Hematopoietic multipotent progenitor cell treated with erythropoietin and hydrocortisone succinate and interleukin-3 and kit ligand, for 17 days (in vitro differentiated cells): ENCODE measurements around the gene POLR1B.
"Not testable (repeated sequence)": the region's sequence is repeated elsewhere in the genome, so short reads cannot be mapped to it uniquely, and the experiment has no call there.

Source experiments
- DNase-seq: peaks from one replicate; pipeline ENCODE4 v3.0.0-alpha.2; 2015; ENCODE audit warnings: low spot score

The POLR1B gene

DNA sequence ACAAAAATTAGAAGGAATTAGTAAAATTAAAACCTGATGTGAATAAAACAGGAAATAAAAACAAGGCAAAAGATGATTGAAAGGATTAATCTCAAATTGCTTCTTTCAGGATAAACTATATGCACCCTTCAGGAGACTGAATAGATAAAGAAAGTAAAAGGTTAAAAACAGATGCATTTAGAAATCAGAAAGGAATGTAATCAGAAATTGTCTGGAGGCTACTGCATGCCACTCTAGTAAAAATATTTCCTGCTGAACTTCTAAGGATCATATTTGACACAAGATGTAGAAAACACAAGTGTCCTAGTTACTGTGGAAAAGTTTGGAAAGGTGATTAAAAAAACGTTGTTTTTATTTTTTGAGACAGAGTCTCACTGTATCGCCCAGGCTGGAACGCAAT, 58.4 kb downstream of the POLR1B start:
- no peak for DNase-seq

DNA sequence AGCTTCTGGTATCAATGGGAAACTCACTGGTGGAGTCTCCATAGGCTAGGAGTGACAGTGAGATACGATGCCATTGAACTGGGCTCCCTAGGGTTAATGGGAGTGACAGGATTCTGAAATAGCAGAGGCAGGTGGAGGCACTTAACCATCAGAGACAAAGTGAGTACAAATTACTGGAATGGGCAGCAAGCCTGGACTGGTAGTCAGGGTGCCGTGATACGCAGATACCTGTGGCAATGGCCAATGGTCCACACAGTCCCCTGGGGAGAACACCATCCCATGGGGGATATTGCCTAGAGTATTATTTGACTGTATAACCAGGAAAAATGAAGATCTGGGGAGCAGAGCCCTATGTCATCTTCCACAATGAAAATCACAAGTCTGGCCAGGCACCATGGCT, 59.5 kb downstream of the POLR1B start:
- DNase-seq, result no peak

DNA sequence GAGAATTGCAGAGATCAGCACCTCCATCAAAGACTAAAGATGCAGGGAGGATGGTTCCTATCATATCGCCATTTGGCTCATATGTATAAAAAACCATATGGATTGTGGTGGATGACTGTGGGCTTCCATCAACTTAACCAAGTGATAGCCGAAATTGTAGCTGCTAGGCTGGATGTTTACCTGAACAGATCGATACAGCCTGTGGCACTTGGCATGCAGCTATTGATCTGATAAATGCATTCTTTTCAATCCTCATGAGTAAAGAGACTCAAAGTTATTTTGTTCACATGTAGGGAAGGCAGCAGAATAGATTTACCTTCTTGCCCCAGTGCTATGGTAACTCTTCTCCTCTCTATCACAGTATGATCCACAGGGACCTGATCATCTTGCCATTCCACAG, 60.7 kb downstream of the POLR1B start:
- no peak for DNase-seq

DNA sequence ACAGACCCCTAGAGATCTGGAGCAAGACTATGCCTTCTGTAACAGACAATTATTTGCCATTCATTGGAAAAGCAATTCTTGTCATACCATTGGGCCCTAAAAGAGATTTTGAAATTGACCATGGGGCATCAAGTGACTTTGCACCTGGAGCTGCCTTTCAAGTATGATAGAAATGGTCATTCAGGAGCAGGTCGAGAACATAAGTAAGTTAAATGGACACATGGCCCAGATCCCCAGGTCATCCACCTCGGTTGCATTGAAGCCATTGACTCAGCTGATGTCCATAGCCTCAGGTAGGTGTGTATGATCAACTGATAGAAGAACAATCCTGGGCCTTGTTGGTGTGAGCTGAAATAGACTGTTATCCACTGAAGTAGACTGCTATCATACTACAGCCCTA, 61.5 kb downstream of the POLR1B start:
- DNase-seq, result no peak

DNA sequence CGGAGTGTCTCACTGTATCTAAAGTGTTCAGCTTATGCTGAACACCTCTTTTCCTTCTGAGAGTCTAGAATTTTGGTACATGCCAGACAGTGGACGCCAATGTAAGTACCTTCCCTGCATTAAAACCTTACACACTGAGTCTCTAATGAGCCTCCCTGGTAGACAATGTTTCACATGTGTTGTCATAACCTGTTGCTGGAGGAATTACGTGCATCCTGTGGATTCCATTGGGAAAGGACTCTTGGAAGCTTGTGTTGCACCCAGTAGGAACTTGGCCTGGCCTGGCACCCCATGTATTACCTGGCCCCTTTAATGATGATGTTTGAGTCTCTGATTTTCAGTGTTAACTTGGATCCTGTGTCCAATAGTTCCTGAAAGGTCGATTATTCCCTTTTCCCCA, 62.7 kb downstream of the POLR1B start:
- DNase-seq, result no peak

DNA sequence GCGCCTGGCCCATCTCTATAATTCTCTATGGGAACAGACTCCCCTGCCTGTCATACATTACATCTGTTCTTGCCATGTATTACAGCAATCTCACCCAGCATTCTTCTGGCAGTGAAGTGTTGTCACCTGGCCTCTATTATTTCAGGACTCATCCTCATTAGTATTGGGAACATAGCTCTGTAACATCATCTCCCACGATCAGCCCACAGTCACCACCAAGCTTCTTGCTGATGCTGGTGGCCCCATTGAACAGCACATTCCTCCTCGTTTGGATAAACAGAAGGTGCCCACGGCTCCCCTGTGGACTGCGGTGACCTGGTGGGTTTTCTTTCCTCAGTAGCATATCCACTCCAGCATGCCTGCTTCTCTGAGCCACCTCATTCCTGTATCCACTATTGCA, 63.7 kb downstream of the POLR1B start:
- no peak for DNase-seq

DNA sequence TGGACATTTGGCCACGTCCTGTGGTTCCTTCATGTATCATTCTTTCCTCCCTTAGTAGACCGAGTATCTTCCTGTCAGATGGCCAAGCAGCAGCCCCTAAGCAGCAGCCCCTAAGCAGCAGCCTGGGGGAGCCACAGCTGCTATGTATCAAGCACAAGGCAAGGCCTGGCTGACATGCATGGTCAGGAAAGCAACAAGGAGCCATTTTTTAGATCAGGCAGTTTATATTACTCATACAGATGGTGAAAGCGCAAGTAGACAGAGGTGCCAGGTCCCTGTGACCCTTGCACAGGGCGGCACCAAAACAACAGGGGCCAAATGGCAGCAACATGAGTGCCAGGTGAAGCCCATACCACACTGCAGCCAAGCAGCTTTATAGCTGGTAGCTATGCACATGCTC, 64.3 kb downstream of the POLR1B start:
- no peak for DNase-seq

DNA sequence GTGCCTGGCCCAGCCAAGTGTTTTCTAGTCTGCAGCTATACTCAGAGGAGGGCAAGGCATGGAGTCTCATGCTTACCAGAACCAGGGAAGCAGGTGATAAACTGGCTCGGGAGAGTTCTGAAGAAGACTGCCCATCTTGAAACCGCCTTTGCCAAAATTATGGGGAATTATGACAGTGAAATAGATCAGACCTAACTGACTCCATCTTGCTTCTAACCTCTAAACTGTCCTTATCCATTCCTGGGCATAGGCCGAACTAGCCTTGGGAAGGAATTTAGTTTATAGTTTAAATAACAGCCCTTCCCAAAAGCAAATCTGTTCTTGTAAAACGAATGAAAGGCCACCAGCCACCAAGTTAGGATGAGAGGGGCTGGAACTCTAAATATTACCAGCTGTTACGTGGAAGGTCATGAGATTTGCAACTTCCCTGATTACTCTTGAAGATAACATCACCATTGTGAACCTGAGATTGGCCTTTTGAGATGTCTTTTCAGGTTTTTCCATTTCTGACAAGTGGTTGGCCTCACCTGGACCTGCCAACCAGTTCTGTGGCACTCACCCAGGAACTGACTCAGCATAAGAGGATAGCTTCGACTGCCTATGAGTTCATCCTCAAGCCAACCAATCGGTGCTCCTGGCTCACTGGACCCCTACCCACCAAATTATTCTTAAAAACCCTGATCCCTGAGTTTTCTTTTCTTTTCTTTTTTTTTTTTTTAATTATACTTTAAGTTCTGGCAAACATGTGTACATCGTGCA, 65.6 kb downstream of the POLR1B start:
- DNase-seq, result no peak

DNA sequence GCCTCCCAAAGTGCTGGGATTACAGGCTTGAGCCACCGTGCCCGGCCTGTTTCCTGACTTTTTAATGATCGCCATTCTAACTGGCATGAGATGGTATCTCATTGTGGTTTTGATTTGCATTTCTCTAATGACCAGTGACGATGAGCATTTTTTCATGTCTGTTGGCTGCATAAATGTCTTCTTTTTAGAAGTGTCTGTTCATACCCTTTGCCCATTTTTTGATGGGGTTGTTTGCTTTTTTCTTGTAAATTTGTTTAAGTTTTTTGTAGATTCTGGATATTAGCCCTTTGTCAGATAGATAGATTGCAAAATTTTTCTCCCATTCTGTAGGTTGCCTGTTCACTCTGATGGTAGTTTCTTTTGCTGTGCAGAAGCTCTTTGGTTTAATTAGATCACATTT, 67.1 kb downstream of the POLR1B start:
- not testable (repeated sequence) for DNase-seq

DNA sequence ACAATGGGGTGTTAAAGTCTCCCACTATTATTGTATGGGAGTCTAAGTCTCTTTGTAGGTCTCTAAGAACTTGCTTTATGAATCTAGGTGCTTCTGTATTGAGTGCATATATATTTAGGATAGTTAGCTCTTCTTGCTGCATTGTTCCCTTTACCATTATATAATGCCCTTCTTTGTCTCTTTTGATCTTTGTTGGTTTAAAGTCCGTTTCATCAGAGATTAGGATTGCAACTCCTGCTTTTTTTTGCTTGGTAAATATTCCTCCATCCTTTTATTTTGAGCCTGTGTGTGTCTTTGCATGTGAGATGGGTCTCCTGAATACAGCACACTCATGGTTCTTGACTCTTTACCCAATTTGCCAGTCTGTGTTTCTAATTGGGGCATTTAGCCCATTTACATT, 70.0 kb downstream of the POLR1B start:
- not testable (repeated sequence) for DNase-seq

DNA sequence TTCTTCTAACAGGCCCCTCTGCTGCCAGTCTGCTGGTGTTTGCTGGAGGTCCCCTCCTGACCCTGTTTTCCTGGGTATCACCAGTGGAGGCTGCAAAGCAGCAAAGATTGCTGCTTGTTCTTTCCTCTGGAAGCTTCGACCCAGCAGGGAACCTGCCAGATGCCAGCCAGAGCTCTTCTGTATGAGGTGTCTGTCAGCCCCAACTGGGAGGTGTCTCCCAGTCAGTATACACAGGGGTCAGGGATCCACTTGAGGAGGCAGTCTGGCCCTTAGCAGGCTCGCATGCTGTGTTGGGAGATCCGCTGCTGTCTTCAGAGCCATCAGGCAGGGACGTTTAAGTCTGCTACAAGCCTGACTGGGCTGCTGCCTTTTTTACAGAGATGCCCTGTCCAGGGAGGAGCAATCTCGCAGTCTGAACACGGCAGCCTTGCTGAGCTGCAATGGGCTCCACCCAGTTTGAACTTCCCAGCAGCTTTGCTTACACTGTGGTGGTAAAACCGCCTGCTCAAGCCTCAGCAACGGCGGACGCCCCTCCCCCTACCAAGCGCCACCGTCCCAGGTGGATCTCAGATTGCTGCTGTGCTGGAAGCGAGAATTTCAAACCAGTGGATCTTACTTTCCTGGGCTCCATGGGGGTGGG, 72.1 kb downstream of the POLR1B start:
- no peak for DNase-seq

DNA sequence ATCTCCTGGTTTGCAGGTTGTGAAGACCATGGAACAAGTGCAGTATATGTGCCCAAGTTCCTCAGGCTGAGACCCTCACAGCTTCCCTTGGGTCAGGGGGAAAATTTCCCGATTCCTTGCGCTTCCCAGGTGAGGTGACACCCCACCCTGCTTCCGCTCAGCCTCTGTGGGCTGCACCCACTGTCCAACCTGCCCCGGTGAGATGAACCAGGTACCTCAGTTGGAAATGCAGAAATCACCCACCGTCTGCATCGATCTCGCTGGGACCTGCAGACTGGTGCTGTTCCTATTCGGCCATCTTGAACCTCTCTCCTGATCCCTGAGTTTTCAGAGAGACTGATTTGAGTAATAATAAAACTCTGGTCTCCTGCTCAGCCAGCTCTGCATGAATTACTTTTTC, 72.8 kb downstream of the POLR1B start:
- DNase-seq, result no peak

DNA sequence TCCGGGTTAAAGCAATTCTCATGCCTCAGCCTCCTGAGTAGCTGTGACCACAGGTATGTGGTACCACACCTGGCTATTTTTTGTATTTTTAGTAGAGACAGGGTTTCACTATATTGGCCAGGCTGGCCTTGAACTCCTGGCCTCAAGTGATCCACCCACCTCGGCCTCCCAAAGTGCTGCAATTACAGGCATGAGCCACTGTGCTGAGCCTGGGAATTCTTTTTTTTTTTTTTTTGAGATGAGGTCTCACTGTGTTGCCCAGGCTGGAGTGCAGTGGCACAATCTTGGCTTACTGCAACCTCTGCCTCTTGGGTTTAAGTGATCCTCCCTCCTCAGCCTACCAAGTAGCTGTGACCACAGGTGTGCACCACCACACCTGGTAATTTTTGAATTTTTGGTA, 73.5 kb downstream of the POLR1B start:
- not testable (repeated sequence) for DNase-seq

DNA sequence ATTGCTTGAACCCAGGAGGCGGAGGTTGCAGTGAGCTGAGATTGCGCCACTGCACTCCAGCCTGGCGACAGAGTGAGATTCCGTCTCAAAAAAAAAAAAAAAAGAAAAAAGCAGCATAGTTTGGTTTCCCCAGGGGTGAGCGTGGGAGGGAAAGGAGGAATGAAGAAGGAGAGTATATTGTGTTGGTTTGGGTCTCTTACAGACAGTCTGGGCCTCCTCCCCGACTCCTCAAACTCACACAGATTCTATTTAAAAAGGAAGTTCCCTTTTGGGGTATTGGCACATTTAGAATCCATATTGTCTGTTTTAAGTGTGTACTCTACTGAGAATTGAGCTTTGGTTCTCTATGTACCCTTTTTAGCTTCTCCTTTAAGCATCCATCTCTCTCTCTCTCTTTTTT, 76.1 kb downstream of the POLR1B start:
- no peak for DNase-seq

DNA sequence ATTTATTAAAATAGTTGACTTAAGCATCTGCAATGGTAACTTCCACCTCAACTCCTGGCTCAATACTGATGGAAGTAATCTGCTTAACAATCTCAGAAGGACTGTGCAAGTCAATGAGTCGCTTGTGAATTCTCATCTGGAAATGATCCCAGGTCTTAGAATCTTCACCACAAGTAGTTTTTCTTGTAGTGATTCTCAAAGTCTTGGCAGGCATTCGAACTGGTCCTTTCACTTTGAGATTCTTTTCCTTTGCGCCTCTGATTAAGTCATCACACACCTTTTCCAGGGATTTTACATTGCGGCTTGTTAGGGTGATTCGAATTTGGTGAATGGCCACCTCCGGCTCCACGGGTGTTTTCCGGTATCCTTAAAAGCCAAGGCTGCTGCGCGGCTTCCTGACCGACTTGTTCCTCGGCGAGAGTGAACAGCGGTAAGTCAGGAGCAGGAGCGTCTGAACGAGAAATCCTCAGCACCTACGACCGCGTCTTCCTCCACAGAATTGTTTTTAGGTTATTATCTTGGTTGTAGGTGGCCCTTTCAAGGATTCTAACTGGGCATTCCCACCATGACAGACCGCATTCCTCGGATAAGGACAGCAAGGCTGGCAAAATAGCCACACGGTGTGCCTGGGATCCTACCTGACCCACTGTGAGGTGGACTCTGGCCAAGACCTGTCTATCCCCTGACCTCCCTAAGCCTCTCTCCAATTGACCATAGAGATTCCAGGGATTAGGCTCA, 79.7 kb downstream of the POLR1B start:
- DNase-seq, result no peak

DNA sequence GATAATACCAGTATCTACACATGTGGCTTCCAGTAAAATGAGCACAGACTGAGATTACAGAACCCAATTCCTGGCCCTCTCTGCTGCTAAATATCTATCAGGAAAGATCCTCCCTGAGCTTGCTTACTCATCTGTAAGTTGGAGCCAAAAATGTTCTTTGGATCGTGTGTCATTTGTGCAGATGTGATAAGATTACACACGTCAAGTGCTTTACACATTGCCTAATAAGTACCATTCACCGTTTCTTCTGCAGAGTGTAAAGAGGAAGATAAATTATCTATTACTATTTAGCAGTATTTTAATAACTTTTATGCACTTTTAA, 80.2 kb downstream of the POLR1B start:
- DNase-seq, result no peak

DNA sequence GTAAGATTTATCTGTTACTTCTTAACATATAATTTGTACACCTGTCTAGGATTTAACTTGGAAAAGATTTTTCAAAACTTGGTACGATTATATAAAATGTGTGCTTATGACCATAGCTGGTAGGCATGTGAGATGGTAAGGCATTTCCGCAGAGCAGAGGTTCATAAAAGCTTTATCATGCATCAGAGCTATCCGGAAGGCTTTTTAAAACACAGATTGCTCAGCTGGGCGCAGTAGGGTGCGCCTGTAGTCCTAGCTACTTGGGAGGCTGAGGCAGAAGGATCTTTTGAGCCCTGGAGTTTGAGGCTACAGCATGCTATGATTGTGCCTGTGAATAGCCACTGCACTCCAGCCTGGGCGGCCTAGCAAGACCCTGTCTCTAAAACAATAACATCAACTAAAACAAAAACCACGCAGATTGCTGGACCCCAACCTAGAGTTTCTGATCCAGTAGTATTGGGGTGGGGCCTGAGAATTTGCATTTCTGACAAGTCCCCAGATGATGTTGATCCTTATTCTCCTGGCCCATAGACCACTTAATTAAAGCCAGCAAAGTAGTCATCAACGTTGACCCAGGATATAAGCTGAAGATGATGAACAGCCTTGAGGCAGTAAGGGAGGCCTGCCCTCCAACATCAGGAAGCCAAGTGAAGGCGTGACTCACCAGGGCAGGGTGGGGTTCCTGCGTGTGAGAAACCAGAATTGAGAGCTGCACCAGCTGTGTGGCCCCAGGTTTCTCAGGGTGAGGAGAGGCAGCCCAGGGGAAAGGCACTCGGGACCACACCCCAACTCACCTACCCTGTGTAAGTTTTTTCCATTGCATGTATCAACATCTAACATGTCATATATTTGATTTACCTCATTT, 81.9 kb downstream of the POLR1B start:
- DNase-seq, result peak; percentile 44

DNA sequence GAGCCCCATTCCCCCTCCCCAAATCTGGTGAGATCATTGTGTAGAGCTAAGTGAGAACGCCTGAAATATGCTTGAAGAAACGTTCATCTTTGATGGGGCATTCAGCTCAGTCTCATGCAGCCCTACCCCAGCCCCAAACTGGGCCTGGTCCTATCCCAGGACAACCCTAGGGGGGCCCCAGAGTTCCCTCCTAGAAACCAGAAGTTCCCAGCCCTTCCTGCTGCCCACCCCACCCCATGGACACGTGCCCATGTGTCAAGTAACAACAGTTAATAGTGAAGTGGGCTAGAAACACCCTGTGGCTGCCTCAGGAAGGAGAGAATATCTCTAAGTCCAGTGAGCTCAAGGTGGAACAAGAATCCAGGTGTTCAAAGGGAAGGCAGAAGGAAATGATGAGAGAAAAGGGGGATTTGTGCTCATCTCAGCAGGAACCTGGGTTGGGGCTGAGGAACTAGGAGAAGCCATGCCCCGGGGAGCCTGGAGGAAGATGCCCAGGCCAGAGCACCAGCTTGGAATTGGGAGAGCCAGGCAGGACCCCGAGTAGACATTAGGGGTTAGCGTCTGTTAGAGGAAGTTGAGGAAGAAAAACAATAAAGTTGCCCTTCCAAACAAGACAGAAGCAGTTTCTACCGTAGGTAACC, 83.3 kb downstream of the POLR1B start:
- DNase-seq, result no peak

DNA sequence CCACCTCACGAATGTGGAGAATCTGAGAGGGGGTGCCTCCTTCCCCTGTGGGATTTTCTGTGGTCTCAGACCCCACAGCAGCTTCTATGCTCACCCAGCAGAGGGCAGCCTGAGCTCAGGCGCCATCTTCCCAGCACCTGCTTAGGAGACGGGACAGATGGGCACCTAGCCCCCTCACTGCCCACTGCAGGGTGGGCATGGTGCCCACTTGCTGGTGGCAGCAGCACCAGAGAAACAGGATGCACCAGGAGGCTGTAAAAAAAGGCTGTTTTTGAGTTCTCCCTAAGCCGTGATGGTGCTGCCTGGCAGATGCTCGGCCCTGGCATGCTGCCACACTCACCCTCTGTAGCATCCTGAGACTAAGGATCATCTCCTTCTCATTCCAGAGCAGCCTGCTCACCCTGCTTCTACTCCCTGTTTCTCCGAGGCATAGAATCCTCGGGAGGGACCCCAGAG, 84.4 kb downstream of the POLR1B start:
- peak; percentile 74 for DNase-seq
